Measurements from ENCODE around the gene TAOK3.
A peak's percentile ranks its signal among the peaks of the same experiment; 100 is the strongest.
"Not testable (repeated sequence)": the region's sequence is repeated elsewhere in the genome, so short reads cannot be mapped to it uniquely, and the experiment has no call there.

The TAOK3 gene

GRCh38 chr12:118372541-118373495, at the start of gene TAOK3:
TAOK3 (minus strand) TSS chr12:118372907; CDS start chr12:118255567, 117,340 bp downstream.
- peak; percentile 89 for DNase-seq (ENCODE audit: low read depth)

DNA sequence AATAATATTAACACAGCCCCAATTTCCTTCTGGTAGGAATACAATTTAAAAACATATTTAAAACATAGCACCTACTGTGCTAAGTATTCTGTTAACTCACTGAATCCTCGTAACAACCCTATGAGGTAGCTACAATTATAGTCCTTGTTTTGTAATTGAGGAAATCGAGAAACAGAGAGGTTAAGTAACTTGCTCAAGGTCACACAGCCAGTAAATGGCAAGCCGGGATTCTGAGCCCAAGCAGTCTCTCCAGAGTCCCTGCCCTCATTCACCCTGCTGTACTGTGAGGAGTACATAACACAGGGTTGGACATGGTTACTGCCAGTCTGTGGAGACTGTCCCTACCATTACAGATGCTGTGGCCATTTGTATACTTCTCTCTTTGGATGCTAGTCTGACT, 48.0 kb upstream of the TAOK3 start:
- no peak for DNase-seq (ENCODE audit: low read depth)

GRCh38 chr12:118418385-118419057, 45.8 kb upstream of the TAOK3 start:
- DNase-seq (ENCODE audit: low read depth): no peak

DNA sequence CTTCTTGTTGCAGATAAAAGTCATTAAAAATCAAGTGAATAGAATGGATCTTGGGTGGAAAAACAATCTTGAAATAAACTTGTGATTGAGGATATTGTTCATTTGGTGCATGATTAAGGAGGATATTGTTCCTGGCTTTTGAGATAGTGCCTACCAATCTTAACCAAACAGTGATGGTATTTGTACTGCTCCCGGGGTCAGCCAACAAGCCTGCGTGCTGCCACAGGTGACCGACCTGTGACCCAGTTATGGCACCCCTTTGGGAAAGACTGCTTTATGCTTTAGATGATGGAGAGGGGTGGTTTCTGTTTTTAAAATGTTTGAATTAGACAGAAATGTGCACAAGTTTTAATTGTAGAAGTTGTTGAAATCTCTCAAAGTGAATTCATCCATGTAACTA, 45.2 kb upstream of the TAOK3 start:
- no peak for DNase-seq (ENCODE audit: low read depth)

GRCh38 chr12:118409834-118410233, 37.1 kb upstream of the TAOK3 start:
- no peak for DNase-seq (ENCODE audit: low read depth)

DNA sequence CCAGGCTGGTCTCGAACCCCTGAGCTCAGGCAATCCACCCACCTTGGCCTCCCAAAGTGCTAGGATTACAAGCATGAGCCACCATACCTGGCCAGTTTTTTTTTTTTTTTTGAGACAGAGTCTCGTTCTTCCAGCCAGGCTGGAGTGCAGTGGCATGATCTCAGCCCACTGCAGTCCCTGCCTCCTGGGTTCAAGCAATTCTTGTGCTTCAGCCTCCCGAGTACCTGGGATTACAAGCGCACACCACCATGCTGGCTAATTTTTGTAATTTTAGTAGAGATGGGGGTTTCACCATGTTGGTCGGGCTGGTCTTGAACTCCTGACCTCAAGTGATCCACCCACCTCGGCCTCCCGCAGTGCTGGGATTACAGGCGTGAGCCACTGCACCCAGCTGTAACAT, 35.5 kb upstream of the TAOK3 start:
- not testable (repeated sequence) for DNase-seq (ENCODE audit: low read depth)

GRCh38 chr12:118404876-118405521, 32.3 kb upstream of the TAOK3 start:
- DNase-seq (ENCODE audit: low read depth): peak; percentile 53

DNA sequence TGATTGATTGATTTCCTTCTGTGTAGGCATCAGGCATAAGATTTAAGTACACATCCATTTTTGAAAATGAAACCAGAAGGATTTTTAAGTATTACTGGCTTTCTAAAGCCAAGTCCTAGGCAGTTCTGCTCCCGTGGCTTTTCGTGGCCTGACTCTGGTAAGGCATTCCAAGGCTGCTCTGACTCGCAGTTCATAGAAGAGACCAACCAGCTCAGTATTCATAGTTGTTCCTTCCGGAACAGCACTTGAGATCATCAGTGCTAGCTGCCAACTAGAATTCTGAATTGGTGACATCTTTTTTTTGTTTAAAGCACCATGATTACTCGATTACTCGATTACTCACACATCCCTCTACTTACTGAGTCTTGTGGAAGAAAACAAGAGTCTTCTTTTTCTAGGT, 29.5 kb upstream of the TAOK3 start:
- peak; percentile 47 for DNase-seq (ENCODE audit: low read depth)

- DNase-seq (ENCODE audit: low read depth): no peak
These were observed 26.2 kb upstream of the TAOK3 start for GRCh38 chr12:118398940-118399339.

DNA sequence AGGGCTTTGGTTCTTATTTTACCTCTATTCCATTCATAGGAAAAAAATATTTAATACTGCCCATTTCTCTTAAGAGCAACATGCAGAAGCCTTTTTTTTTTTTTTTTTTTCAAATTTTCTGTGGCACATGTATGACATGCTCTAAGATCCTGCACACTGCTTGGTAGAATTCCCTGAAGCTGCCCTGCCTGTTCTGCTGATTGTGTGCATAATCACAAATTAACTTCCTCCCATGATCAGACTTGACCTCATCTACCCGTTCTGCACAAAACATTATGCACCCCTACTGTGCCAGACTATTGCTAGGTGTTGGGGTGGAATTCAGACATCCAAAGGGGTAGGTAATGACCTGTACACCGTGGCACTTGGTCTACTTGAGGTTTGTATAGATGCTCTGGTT, 25.8 kb upstream of the TAOK3 start:
- no peak for DNase-seq (ENCODE audit: low read depth)

DNA sequence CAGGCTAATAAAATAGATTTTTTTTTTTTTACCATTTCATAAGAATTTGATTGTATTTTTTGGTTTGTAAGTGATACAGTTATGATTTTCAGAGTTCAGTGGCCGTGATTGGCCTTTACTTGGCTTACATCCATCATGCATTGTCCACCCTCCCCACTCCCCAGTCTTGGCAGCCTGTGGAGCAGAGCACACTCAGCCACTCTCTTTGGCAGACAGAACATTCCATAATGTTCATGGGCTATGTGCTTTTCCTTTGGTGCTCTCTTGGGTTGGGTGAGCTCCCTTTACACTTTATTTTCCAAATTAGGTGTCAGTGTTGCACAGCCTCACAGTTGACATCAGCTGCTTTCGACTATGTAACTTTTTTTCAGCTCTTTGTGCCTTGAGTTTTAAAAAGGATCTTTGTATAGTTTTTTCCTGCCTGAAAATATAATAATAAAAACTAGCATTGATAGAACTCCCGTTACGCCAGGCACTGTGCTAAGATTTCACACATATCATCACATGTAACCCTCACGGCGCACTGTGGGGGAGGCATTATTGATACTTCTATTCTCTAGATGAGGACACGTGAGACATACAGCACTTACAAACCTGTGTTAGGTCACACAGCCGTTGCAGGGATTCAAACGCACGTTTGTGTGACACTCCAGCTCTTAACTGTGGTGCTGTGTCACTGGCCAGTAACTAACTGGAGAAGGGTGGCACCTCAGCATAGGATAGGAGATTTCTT, 25.2 kb upstream of the TAOK3 start:
- DNase-seq (ENCODE audit: low read depth): no peak

- DNase-seq (ENCODE audit: low read depth): no peak
These were observed 19.1 kb upstream of the TAOK3 start for GRCh38 chr12:118391836-118392235.

GRCh38 chr12:118391424-118391823, 18.7 kb upstream of the TAOK3 start:
- no peak for DNase-seq (ENCODE audit: low read depth)

DNA sequence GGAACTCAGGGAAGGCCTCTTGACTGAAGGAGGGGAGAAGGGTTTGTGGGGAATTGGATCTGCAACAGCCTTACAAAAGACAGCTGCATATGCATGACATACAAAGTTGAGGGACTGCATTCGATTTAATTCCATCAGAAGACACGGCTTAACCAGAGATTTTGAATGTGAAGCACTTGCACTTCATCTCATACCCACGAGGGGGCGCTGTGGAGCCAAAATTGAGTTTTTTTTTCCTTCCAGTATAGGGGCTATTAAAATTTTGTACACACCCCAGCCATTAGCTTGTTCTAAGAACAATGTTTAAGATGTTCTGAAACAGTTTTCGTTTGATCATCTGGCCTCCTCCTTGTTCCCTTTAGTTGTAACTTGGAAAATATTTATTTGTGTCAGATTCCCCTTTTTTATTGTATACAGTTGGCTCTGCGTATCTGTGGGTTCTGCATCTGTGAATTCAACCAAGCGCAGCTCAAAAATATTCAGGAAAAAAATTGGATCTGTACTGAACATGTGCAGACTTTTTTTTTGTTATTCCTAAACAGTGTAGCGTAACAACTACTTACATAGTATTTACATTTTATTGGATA, 5.3 kb upstream of the TAOK3 start:
- DNase-seq (ENCODE audit: low read depth): no peak

DNA sequence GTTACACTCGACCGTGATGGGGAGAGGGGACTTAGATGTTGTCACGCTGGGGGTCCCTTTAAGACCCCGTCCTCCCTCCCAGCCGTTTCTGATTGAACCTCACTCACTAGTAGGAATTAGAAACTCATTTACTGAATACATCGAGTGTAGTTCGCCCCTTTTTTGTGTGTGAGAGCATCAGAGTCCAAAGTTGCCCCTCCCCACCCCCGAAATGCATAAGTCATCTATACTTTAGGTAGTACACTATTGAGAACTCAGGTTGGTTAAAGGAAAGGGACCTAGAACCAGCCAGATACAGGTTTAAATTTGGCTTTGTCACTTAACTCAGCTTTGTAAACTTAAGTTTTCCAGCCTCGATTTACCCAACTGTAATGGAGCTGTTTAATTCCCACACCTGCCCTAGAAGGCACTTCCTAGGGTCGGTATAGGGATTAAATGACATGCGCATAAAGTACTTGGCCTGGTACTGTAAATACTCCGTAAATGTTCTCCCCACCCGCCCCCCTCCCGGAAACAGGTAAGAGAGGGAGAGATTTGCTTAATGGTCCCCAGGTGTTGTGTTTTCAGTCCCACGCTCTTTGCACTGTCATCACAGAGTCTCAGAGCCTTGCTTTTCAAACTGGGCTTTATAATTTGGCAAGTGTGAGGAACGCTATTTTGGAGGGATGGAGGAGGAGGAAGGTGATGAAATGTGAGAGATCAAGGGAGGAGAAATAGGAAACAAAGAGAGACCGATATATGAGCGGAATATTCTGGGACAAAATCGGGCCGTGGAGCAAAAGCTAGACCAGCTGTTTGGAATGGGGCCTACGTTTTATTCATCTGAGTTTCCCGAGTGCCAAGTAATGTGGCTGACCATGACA, 4.5 kb upstream of the TAOK3 start:
- no peak for DNase-seq (ENCODE audit: low read depth)

DNA sequence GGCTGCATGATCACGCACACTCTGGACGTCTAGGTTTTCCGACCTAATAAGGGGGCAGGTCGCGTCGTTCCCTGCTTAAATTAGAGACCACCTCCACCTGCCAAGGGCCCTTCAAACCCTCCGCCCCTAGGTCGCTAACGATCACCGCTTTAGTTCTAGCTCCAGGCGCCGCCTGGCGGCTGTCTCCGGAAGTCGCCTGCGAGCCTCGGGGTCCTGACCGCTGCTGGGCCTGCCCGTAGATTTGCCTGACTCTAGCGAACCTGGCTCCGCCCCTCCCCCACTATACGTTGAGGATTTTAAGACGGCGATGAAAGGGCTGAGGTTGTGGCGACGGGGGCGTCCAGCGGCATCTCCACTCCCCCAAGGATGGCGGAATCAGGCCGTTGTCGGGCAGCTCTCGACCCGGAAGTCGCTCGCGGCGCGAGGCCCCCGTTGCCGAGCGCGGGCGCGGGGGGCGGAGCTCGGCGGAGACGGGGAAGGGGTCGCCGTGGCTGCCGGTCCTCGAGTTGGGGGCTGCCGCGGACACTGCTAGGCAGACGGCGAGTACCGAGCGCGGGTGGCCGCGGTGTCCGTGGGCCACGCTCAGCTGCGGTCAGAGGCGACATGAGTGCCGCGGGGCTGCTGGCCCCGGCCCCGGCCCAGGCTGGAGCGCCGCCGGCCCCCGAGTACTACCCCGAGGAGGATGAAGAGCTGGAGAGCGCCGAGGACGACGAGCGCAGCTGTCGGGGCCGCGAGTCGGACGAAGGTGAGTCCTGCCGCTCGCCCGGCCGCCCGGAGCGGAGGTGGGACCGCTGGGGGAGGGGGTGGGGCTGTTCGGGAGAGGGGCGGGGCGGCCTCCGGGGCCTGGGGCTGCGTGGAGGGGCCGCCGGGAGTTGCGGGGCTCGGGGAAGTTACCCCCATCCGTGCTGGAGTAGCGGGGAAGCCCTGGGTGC, 3.6 kb upstream of the TAOK3 start, which contains the start of gene SUDS3:
Gene SUDS3 (plus strand): TSS at position 467 of the 932 bp plus-strand sequence. CDS start 137 bp downstream, at position 604.
- no peak for DNase-seq (ENCODE audit: low read depth)

GRCh38 chr12:118375348-118375747, 2.6 kb upstream of the TAOK3 start:
- DNase-seq (ENCODE audit: low read depth): no peak

DNA sequence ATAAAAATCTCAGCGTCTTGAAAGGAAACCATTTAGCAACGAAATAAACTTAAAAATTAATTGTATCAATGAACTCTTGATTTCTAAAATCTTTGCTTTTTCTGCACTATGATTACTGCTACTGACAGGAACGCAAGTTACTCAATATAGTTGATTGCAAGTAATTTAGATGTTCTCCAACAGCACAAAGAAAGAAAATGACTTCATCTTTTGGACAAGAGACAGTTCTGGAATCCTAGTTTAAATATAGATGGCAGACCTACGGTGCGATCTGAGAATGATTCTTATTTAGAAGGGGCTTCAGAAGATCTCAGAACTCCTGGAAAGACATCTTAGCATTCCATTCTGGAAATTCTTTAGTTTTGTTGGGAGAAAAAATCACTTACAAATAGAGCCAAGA, 2.2 kb upstream of the TAOK3 start:
- DNase-seq (ENCODE audit: low read depth): no peak

DNA sequence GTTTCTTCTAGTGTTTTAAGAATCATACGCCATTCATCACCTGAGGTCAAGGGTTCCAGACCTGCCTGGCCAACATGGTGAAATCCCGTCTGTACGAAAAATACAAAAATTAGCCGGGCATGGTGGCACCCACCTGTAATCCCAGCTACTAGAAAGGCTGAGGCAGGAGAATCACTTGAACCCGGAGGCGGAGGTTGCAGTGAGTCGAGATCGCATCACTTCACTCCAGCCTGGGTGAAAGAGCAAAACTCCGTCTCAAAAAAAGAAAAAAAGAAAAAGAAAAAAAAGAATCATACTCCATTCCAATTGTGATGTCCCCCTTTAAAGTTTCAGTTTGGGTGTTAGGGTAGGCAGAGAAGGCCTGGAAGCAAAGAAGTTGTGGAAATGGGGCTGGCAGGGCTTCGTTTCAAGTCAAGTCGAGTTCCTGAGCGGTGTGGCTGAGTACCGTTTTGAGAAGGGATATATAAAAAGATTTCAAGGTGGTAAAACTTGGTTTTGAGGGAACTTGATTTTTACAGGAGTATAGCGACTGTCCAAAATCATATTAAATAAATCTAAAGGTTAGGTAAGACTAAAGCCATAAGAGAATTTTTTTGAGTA, 1.5 kb upstream of the TAOK3 start:
- DNase-seq (ENCODE audit: low read depth): no peak
